ENCODE measurements around the gene HSPB1. TPM values are rescaled to one million over a fixed set of nuclear protein-coding genes. Genes with fewer than 3 reads are reported as not detected.

Gene HSPB1
- total RNA-seq, 1 experiment from 2014 or later, result 422 TPM

DNA sequence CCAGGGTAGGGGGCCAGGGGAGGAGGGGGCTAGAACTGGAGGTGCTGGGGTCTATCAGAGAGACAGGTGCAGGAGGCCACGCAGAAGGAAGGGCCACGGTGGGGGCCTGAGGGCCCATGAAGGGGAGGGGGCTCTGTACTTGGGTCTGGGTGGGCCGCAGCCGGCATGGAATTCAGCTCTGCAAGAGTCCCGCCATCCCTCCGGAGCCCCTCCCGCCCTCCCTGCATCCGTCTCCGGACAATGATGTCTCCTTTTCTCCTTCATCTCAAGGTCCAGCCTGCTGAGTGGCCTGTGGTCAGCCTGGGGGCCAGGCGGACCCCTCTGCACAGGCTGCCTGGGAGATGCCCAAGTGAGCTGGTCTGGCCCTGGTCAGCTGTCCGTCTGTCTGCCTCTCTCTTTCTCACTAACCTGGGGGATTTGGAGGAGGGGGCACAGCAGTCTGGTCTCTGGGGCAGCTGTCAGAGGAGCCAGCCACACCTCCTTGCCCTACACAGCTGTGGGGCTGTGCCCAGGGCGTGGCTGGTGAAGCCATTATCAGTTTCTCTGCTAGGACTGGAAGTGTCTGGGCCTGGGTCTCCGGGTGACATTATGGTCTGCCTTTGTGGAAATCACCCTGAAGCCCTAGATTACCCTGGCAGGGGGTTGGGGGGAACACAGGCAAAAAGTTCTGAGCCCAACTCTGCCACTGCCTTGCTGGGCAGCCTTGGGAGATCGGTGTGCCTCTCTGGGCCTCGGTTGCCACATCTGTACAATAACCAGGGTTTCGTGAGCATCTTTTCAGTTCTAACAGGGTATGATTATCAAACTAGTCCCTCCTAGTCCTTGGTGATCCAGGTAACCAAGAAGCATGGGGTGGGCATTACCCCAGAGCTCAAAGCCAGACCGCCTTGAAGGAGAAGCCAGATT is 19.0 kb upstream of the HSPB1 start:
- Histone ChIP-seq H3K9me3 (ENCODE audit: control insufficient read depth, insufficient read depth, low read depth, low read length) (no peaks in the 10 kb centered on the region), H3K4me3 (ENCODE audit: low read depth in 2 of 2, low read length in 2 of 2) (peak overlapping the region; percentile 45 to 59), H3K4me1 (ENCODE audit: control insufficient read depth, insufficient read depth, low read length) (peaks cover 23% of the 10 kb centered on the region), H3K36me3 (ENCODE audit: control insufficient read depth, insufficient read depth, low read length) (no peaks in the 10 kb centered on the region), H3K27me3 (ENCODE audit: control insufficient read depth, insufficient read depth, low read length) (no peaks in the 10 kb centered on the region), H3K27ac (ENCODE audit: low read length) (no peak overlapping the region)
- in situ Hi-C loops (cut with HindIII; ENCODE audit: low pct_unique_long_range_greater_than_20kb, low sequenced_read_pairs) (no loop called here), intact Hi-C loops (cut with micrococcal nuclease; ENCODE audit: unreplicated experiment) (no loop called here)
- no peak for DNase-seq (ENCODE audit: low read depth, low spot score)
- BruUV-seq (replicated peaks), result no TSS peak
- TF ChIP-seq, protein P1, sequence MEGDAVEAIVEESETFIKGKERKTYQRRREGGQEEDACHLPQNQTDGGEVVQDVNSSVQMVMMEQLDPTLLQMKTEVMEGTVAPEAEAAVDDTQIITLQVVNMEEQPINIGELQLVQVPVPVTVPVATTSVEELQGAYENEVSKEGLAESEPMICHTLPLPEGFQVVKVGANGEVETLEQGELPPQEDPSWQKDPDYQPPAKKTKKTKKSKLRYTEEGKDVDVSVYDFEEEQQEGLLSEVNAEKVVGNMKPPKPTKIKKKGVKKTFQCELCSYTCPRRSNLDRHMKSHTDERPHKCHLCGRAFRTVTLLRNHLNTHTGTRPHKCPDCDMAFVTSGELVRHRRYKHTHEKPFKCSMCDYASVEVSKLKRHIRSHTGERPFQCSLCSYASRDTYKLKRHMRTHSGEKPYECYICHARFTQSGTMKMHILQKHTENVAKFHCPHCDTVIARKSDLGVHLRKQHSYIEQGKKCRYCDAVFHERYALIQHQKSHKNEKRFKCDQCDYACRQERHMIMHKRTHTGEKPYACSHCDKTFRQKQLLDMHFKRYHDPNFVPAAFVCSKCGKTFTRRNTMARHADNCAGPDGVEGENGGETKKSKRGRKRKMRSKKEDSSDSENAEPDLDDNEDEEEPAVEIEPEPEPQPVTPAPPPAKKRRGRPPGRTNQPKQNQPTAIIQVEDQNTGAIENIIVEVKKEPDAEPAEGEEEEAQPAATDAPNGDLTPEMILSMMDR (IDR thresholded peaks at IDR 0.05), result no peak
- 0 out of 2 replicates have a peak, but pooled peaks have one; percentile 17 for TF ChIP-seq SIN3A (IDR thresholded peaks at IDR 0.05; ENCODE audit: borderline replicate concordance, insufficient read depth, low read depth, low read length)
- TF ChIP-seq, protein P2, sequence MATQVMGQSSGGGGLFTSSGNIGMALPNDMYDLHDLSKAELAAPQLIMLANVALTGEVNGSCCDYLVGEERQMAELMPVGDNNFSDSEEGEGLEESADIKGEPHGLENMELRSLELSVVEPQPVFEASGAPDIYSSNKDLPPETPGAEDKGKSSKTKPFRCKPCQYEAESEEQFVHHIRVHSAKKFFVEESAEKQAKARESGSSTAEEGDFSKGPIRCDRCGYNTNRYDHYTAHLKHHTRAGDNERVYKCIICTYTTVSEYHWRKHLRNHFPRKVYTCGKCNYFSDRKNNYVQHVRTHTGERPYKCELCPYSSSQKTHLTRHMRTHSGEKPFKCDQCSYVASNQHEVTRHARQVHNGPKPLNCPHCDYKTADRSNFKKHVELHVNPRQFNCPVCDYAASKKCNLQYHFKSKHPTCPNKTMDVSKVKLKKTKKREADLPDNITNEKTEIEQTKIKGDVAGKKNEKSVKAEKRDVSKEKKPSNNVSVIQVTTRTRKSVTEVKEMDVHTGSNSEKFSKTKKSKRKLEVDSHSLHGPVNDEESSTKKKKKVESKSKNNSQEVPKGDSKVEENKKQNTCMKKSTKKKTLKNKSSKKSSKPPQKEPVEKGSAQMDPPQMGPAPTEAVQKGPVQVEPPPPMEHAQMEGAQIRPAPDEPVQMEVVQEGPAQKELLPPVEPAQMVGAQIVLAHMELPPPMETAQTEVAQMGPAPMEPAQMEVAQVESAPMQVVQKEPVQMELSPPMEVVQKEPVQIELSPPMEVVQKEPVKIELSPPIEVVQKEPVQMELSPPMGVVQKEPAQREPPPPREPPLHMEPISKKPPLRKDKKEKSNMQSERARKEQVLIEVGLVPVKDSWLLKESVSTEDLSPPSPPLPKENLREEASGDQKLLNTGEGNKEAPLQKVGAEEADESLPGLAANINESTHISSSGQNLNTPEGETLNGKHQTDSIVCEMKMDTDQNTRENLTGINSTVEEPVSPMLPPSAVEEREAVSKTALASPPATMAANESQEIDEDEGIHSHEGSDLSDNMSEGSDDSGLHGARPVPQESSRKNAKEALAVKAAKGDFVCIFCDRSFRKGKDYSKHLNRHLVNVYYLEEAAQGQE (IDR thresholded peaks at IDR 0.05; ENCODE audit: insufficient read depth in 1 of 2, low read depth in 2 of 2, low read length in 1 of 2), result no peak
- POLR2A ChIA-PET, result interaction anchor here (0.7 kb wide), 1 partner anchor 12 kb away, joined by 11 read pairs; no protein-coding TSS in a partner anchor
- ATAC-seq, result no peak
- CTCF ChIA-PET, result interaction anchor here (1.1 kb wide), 1 partner anchor 30 kb away, joined by 17 read pairs; no protein-coding TSS in a partner anchor

DNA sequence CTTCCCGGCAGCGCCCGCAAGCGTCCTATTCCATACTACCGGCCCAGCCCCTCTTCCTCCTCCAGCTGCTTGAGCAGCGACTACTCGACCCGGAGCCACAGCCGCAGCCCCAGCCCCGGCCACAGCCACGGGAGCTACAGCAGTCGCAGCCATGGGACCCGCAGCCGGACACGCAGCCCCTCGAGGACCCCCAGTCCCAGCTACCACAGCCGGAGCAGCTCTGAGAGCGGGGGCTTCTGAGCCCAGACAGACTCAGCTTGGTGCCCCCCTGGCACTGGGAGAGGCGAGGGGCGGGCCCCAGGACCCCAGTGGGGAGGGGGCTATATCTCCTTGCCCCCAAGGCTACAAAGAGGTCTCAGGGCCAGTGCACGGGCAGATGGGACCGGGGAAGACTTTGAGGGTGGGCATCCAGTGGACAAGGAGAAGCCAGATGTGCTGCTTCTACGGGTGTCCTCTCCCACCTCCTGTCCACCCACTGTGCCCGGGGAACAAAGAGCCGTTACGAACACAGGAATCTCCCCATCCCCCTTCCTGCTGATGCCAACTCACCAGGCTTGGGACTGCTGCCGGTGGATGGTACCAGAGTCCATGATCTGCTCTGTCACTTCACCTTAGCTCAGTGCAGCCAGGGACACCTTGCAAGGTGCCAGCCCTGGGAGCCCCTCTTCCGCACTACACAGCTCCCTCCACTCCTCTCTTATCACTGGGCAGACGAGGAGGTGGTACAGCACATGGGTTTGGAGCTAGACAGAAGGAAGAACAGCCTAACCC is 16.7 kb upstream of the HSPB1 start:
- in situ Hi-C loops (cut with HindIII; ENCODE audit: low pct_unique_long_range_greater_than_20kb, low sequenced_read_pairs) (no loop called here), intact Hi-C loops (cut with micrococcal nuclease; ENCODE audit: unreplicated experiment) (no loop called here)
- H3K9me3 ChIP-seq (ENCODE audit: control insufficient read depth, insufficient read depth, low read depth, low read length), result no peaks in the 10 kb centered on the region
- 0 out of 2 replicates have a peak, but pooled peaks have one; percentile 15 for ATAC-seq
- TF ChIP-seq POLR2AphosphoS5 (IDR thresholded peaks at IDR 0.05; ENCODE audit: low read depth, low read length) (no peak), TCF7L2 (IDR thresholded peaks at IDR 0.05; ENCODE audit: low read depth, low read length) (no peak), SIN3A (IDR thresholded peaks at IDR 0.05; ENCODE audit: borderline replicate concordance, insufficient read depth, low read depth, low read length) (no peak)
- TF ChIP-seq, protein P1 (IDR thresholded peaks at IDR 0.05), result no peak
- TF ChIP-seq, protein P2 (IDR thresholded peaks at IDR 0.05; ENCODE audit: insufficient read depth in 1 of 2, low read depth in 2 of 2, low read length in 1 of 2), result no peak
- BruUV-seq (replicated peaks), result TSS peak; percentile 58
- CTCF ChIA-PET, result no interaction called here
- peaks cover 32% of the 10 kb centered on the region for H3K4me1 ChIP-seq (ENCODE audit: control insufficient read depth, insufficient read depth, low read length)
- H3K4me3 ChIP-seq (ENCODE audit: low read depth in 2 of 2, low read length in 2 of 2), result no peak overlapping the region
- no peaks in the 10 kb centered on the region for H3K36me3 ChIP-seq (ENCODE audit: control insufficient read depth, insufficient read depth, low read length)
- H3K27ac ChIP-seq (ENCODE audit: low read length), result peak overlapping the region; percentile 57
- no peaks in the 10 kb centered on the region for H3K27me3 ChIP-seq (ENCODE audit: control insufficient read depth, insufficient read depth, low read length)
- POLR2A ChIA-PET, result no interaction called here
- no peak for DNase-seq (ENCODE audit: low read depth, low spot score)

Data from Panc1 (cell line).